Right kidney (tissue), 1 donor: ENCODE measurements around the gene MAML3.

Experiments
- DNase-seq: peaks from one replicate; pipeline ENCODE4 v3.0.0-alpha.2; 2016

The MAML3 gene

GRCh38 chr4:139676913-139677585, 476.9 kb downstream of the MAML3 start:
- DNase-seq, result no peak

DNA sequence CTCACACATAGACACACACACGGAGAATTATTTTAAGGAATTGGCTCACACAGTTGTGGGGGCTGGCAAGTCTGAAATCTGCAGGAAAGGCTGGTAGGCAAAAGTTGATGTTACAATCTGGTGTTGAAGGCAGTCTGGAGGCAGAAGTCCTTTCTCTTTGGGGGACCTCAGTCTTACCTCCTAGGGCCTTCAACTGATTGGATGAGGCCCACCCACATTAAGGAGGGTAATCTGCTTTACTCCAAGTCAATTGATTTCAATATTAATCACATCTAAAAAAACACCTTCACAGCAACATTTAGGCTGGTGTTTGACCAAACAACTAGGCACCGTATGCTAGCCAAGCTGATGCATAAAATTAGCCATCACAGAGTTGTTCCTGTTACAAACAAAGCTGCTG, 477.6 kb downstream of the MAML3 start:
- DNase-seq, result no peak

- DNase-seq, result no peak
These were observed 478.3 kb downstream of the MAML3 start for GRCh38 chr4:139675651-139676050.

- no peak for DNase-seq
These were observed 479.0 kb downstream of the MAML3 start for GRCh38 chr4:139674875-139675550.

- DNase-seq, result no peak
These were observed 481.3 kb downstream of the MAML3 start for GRCh38 chr4:139672732-139673131.

- DNase-seq, result no peak
These were observed 481.8 kb downstream of the MAML3 start for GRCh38 chr4:139672215-139672614.

DNA sequence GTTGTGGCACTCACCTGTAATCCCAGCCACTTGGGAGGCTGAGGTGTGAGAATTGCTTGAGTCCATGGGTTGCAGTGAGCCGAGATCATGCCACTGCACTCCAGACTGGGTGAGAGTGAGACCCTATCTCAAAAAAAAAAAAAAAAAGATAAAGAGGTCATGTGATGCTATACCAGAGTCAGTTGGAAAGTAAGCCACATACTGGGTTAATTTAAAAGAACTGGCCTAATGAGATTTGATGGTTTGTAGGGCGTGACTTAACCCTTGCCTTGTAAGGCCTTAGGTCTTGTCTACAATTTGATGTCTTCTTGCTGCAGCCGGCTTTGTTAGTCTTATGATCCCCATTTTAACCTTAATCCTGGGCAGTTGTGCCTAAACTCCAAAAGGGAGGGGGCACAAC, 483.2 kb downstream of the MAML3 start:
- DNase-seq, result no peak

DNA sequence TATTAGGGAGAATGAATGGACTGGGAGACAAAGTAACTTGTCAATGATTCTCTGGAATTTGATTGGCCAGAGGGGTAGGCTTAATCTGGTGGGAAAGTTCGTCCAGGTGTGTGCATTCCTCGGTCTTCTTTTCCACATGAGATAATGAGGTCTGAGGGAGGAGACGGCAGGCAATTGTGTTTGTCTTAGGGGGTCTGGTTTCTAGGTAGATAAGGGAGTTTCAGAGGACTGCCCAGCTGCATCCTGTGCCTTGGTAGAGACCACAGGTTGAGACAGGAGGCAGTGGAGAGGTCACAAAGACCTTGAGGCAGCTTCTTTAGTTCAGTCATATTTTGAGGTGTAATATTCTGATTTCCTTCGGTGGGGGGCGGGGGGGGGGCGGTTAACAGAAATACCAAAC, 484.1 kb downstream of the MAML3 start:
- DNase-seq, result no peak

- DNase-seq, result no peak
These were observed 484.6 kb downstream of the MAML3 start for GRCh38 chr4:139669335-139669734.

- DNase-seq, result no peak
These were observed 485.3 kb downstream of the MAML3 start for GRCh38 chr4:139668658-139669201.

- no peak for DNase-seq
These were observed 485.9 kb downstream of the MAML3 start for GRCh38 chr4:139668036-139668435.
